GM12865 (cell line): ENCODE measurements around the gene NLRC4.

ENCODE experiments used
- DNase-seq: peaks from one replicate; pipeline ENCODE4 v3.0.0; 2010; ENCODE audit warnings: low read depth
- H3K4me3 ChIP-seq: 2 replicates; pipeline ENCODE4 v1.5.1; 2011; ENCODE audit warnings: mild to moderate bottlenecking, low read depth, low read length, control low read depth
- TF ChIP-seq, protein P1 (sequence below): IDR thresholded peaks from 2 replicates; pipeline ENCODE4 v1.5.1; 2011; ENCODE audit warnings: low read length, control low read depth, low read depth, inconsistent platforms; ENCODE audit not compliant: insufficient read depth; ENCODE audit errors: missing control alignments

NLRC4 gene

DNA sequence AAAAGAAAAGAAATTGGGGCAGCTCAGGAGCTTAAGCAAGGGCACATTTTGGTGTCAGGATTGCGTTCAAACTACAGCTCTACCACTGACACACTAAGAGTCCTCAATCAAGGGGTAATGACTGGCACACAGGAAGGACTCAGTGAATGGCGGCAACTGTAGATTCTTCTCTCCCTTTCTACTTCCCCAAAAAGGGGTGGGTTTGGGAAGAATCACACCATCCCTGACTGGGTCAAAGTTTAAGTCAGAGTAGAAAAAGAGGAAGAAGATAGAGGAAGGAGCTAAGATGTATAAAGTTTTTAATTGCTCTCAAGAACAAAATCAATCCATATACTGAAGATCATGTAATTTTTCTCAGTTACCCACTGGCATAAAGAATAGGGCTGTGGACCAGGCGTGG lies 2.6 kb downstream of the NLRC4 start:
- H3K4me3 ChIP-seq: no peak overlapping the region
- TF ChIP-seq, protein P1, sequence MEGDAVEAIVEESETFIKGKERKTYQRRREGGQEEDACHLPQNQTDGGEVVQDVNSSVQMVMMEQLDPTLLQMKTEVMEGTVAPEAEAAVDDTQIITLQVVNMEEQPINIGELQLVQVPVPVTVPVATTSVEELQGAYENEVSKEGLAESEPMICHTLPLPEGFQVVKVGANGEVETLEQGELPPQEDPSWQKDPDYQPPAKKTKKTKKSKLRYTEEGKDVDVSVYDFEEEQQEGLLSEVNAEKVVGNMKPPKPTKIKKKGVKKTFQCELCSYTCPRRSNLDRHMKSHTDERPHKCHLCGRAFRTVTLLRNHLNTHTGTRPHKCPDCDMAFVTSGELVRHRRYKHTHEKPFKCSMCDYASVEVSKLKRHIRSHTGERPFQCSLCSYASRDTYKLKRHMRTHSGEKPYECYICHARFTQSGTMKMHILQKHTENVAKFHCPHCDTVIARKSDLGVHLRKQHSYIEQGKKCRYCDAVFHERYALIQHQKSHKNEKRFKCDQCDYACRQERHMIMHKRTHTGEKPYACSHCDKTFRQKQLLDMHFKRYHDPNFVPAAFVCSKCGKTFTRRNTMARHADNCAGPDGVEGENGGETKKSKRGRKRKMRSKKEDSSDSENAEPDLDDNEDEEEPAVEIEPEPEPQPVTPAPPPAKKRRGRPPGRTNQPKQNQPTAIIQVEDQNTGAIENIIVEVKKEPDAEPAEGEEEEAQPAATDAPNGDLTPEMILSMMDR: no peak
- no peak for DNase-seq

DNA sequence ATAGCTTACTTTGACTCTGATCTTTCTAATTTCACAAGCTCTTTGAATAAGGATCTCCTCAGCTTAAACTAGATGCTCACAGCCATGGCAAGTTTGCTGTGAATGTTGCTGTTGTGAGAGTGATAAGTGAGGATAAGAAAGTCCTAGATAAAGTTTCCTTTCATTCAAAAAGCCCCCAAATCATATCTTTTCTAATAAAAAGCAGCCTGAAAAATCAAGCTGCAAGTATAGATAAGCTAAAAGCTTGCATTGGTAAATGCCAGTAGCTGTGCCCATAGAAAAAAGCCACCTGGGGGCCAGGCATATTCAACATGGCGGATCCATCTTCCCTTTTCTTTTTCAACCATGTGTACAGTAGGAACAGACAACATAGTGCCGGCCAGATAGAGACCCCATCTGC lies 4.3 kb downstream of the NLRC4 start:
- no peak for DNase-seq
- no peak overlapping the region for H3K4me3 ChIP-seq
- TF ChIP-seq, protein P1: no peak

DNA sequence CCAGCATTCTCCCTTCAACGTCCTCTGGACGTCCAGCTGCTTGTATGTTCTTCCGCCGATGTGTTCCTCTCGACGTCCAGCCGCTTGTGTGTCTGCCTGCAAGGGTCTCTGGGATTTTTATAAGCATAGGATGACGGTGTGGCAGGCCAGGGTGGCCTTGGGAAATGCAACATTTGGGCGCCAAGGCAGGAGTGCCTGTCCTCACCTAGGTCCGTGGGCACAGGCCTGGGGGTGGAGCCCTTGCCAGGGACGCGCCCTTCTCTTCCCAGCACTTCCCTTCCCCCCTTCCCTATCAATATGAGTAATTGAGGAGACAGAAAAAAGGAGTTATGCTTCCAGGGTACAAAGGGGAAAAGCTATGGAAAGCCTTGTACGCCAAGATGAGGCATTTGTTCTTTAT lies 6.4 kb downstream of the NLRC4 start:
- TF ChIP-seq, protein P1: no peak

DNA sequence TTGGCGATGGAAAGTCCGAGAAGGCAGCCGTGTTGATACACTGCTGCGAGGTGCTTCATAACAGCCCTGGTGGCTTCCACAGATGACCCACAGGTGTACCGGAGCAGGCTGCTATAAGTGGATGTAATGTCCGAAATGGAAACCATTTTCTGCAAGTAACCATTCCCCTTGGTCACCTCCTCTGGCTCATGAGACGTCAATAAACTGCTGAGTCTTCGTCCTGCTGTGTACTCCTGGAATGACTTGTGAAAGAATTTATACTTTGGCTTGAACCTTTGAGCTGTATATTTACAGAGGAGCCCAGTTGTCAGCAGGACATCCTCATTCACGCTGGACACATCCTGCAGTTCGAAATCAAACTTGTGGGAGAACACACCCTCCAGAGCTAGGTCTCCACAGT lies 14.4 kb downstream of the NLRC4 start:
- H3K4me3 ChIP-seq: no peak overlapping the region
- TF ChIP-seq, protein P1: no peak
- no peak for DNase-seq

More for the DNA sequence above, 6.4 kb downstream of the NLRC4 start:
- H3K4me3 ChIP-seq: no peak overlapping the region
- no peak for DNase-seq

DNA sequence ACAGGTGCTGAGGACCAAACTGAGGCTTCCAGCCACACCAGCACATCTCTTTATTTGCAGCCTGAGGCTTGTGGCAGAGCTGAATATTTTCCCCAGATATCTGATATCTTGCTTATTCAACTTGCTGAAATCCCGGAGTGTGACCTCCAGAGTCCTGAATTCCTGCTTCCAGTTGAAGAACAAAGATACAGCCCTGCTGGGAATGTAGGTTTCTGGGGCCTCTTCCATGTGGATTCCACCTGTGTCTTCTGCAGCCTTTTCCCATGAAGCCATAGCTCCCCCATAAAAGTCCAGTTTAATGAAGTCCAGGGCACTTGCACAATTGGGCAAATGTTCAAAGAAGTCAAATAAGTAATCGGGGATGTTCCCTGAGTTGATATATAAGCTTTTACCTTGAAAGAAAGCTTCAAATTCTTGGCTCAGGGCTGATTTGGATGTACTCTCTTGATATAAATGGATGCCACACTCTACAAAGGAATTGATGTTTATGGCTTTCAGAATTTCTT lies 14.9 kb downstream of the NLRC4 start:
- DNase-seq: no peak
- TF ChIP-seq, protein P1: no peak
- H3K4me3 ChIP-seq: no peak overlapping the region

DNA sequence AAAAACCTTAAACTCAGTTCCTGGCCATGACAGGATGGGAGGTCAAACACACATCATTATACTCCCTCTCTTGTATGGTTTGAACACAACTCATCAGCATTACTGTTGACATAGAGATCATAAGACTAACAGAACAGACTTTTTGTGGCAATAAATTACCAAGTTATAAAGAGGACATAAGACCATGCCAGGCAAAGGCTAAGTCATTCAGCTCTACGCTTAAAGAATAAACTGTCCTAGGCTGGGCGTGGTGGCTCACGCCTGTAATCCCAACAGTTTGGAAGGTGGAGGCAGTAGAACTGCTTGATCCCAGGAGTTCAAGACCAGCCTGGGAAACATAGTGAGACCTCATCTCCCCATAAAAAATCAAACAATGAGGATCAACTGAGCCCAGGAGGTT lies 16.4 kb downstream of the NLRC4 start:
- no peak overlapping the region for H3K4me3 ChIP-seq
- no peak for DNase-seq
- TF ChIP-seq, protein P1: no peak

DNA sequence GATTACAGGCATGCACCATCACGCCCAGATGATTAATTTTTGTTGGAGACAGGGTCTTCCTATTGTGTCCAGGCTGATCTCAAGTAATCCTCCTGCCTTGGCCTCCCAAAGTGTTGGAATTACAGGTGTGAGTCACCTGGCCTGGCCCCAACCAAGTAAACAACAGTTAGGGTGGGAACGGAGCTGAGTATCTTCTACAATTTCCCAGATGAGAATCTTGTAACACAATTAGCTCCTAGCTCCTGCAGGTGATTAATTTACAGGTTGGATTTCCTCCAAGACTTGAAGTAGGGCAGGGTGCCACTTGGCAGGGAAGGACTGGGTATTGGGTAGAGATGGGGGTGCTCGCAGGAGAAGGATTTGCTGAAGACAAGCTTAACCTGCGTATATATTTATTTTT lies 17.8 kb downstream of the NLRC4 start:
- H3K4me3 ChIP-seq: no peak overlapping the region
- TF ChIP-seq, protein P1: no peak
- no peak for DNase-seq
